Measurements from ENCODE around the gene CASTOR1.

Gene CASTOR1

GRCh38 chr22:30244641-30245040 lies 44.7 kb downstream of the CASTOR1 start:
- H3K9ac ChIP-seq (ENCODE audit: low read depth, low read length, poor library complexity, severe bottlenecking) = no peak overlapping the region

GRCh38 chr22:30244066-30244465 lies 45.2 kb downstream of the CASTOR1 start:
- Histone ChIP-seq H4K20me1 (ENCODE audit: insufficient read depth, low read length, poor library complexity, severe bottlenecking) (no peaks in the 10 kb centered on the region), H3K9ac (ENCODE audit: low read depth, low read length, poor library complexity, severe bottlenecking) (no peak overlapping the region), H3K36me3 (ENCODE audit: insufficient read depth, low read length) (no peaks in the 10 kb centered on the region), H2AFZ (ENCODE audit: low read length) (no peak overlapping the region), H3K4me3 (ENCODE audit: low read length, poor library complexity, severe bottlenecking) (no peak overlapping the region), H3K4me2 (ENCODE audit: low read depth, low read length, poor library complexity, severe bottlenecking) (no peak overlapping the region), H3K9me3 (ENCODE audit: insufficient read depth, low read depth, low read length) (no peaks in the 10 kb centered on the region), H3K4me1 (ENCODE audit: insufficient read depth, low read length, poor library complexity, severe bottlenecking) (peaks cover 20% of the 10 kb centered on the region), H3K27me3 (ENCODE audit: insufficient read depth, low read length, poor library complexity, severe bottlenecking) (no peaks in the 10 kb centered on the region), H3K9me2 (replicated peaks; ENCODE audit: low read depth, low read length) (no peaks in the 10 kb centered on the region), H3F3A (ENCODE audit: low read depth) (no peaks in the 10 kb centered on the region), H3K79me2 (ENCODE audit: insufficient read depth, low read length) (no peaks in the 10 kb centered on the region)
- TF ChIP-seq EZH2phosphoT487 (IDR thresholded peaks at IDR 0.05; ENCODE audit: borderline replicate concordance) = no peak

More at GRCh38 chr22:30244641-30245040, 44.7 kb downstream of the CASTOR1 start:
- Histone ChIP-seq H3K79me2 (ENCODE audit: insufficient read depth, low read length) (no peaks in the 10 kb centered on the region), H3K36me3 (ENCODE audit: insufficient read depth, low read length) (no peaks in the 10 kb centered on the region), H3K4me2 (ENCODE audit: low read depth, low read length, poor library complexity, severe bottlenecking) (no peak overlapping the region), H3K4me1 (ENCODE audit: insufficient read depth, low read length, poor library complexity, severe bottlenecking) (peaks cover 20% of the 10 kb centered on the region), H3K4me3 (ENCODE audit: low read length, poor library complexity, severe bottlenecking) (no peak overlapping the region), H2AFZ (ENCODE audit: low read length) (no peak overlapping the region), H3F3A (ENCODE audit: low read depth) (no peaks in the 10 kb centered on the region), H4K20me1 (ENCODE audit: insufficient read depth, low read length, poor library complexity, severe bottlenecking) (no peaks in the 10 kb centered on the region), H3K9me2 (replicated peaks; ENCODE audit: low read depth, low read length) (no peaks in the 10 kb centered on the region), H3K9me3 (ENCODE audit: insufficient read depth, low read depth, low read length) (no peaks in the 10 kb centered on the region), H3K27me3 (ENCODE audit: insufficient read depth, low read length, poor library complexity, severe bottlenecking) (no peaks in the 10 kb centered on the region)
- TF ChIP-seq EZH2phosphoT487 (IDR thresholded peaks at IDR 0.05; ENCODE audit: borderline replicate concordance) = no peak
- TF ChIP-seq CTCF (conservative IDR thresholded peaks at IDR 0.05; ENCODE audit: low read length) = no peak

- no peaks in the 10 kb centered on the region for H3F3A ChIP-seq (ENCODE audit: low read depth)
- no peaks in the 10 kb centered on the region for H3K9me2 ChIP-seq (replicated peaks; ENCODE audit: low read depth, low read length)
- no peaks in the 10 kb centered on the region for H4K20me1 ChIP-seq (ENCODE audit: insufficient read depth, low read length, poor library complexity, severe bottlenecking)
- no peak overlapping the region for H3K4me2 ChIP-seq (ENCODE audit: low read depth, low read length, poor library complexity, severe bottlenecking)
- no peak overlapping the region for H3K9ac ChIP-seq (ENCODE audit: low read depth, low read length, poor library complexity, severe bottlenecking)
- peaks cover 17% of the 10 kb centered on the region for H3K4me1 ChIP-seq (ENCODE audit: insufficient read depth, low read length, poor library complexity, severe bottlenecking)
- no peak overlapping the region for H2AFZ ChIP-seq (ENCODE audit: low read length)
- H3K36me3 ChIP-seq (ENCODE audit: insufficient read depth, low read length) = no peaks in the 10 kb centered on the region
- no peaks in the 10 kb centered on the region for H3K27me3 ChIP-seq (ENCODE audit: insufficient read depth, low read length, poor library complexity, severe bottlenecking)
- no peak for TF ChIP-seq EZH2phosphoT487 (IDR thresholded peaks at IDR 0.05; ENCODE audit: borderline replicate concordance)
- no peak for TF ChIP-seq CTCF (conservative IDR thresholded peaks at IDR 0.05; ENCODE audit: low read length)
- no peaks in the 10 kb centered on the region for H3K79me2 ChIP-seq (ENCODE audit: insufficient read depth, low read length)
- no peak overlapping the region for H3K4me3 ChIP-seq (ENCODE audit: low read length, poor library complexity, severe bottlenecking)
- H3K9me3 ChIP-seq (ENCODE audit: insufficient read depth, low read depth, low read length) = no peaks in the 10 kb centered on the region
These were observed 45.6 kb downstream of the CASTOR1 start for GRCh38 chr22:30243661-30244060.

Measured in Loucy (cell line).